Mucosa of rectum (tissue), 2 donors: ENCODE data around the gene AP3M1.
"Not testable (repeated sequence)": the region's sequence is repeated elsewhere in the genome, so short reads cannot be mapped to it uniquely, and the experiment has no call there.

Experiments used
- H3K27ac ChIP-seq, 2 donors: one replicate each; pipeline ENCODE4 v1.7.0; 2013; ENCODE audit warnings: inconsistent platforms in 2 of 2, low read depth in 2 of 2, low read length in 2 of 2
- H3K27me3 ChIP-seq, 2 donors: one replicate each; pipeline ENCODE4 v1.7.0; 2013; ENCODE audit warnings: low read length in 2 of 2; ENCODE audit not compliant: control insufficient read depth in 2 of 2, insufficient read depth in 2 of 2
- H3K36me3 ChIP-seq, 2 donors: one replicate each; pipeline ENCODE4 v1.7.0; 2013; ENCODE audit warnings: low read length in 2 of 2; ENCODE audit not compliant: control insufficient read depth in 2 of 2, insufficient read depth in 2 of 2
- H3K4me1 ChIP-seq, 2 donors: one replicate each; pipeline ENCODE4 v1.7.0; 2013; ENCODE audit warnings: low read length in 2 of 2, mild to moderate bottlenecking in 1 of 2; ENCODE audit not compliant: control insufficient read depth in 2 of 2, insufficient read depth in 2 of 2
- H3K4me3 ChIP-seq, 2 donors: one replicate each; pipeline ENCODE4 v1.7.0; 2013; ENCODE audit warnings: low read length in 2 of 2
- H3K9ac ChIP-seq, 2 donors: one replicate each; pipeline ENCODE4 v1.7.0; 2013; ENCODE audit warnings: low read length in 2 of 2, low read depth in 1 of 2, mild to moderate bottlenecking in 1 of 2
- H3K9me3 ChIP-seq, 2 donors: one replicate each; pipeline ENCODE4 v1.7.0; 2013; ENCODE audit warnings: low read length in 2 of 2; ENCODE audit not compliant: control insufficient read depth in 2 of 2
- donor health status: healthy.
- donor health status: Normal muscosa, but diverticular disease.

Gene AP3M1

GRCh38 chr10:74163319-74164068, 12.9 kb upstream of the AP3M1 start:
- H3K27ac ChIP-seq: no peak overlapping the region

GRCh38 chr10:74160013-74160412, 9.4 kb upstream of the AP3M1 start:
- H3K27ac ChIP-seq: no peak overlapping the region
- H3K9ac ChIP-seq: no peak overlapping the region
- no peaks in the 10 kb centered on the region for H3K9me3 ChIP-seq
- H3K27me3 ChIP-seq: no peaks in the 10 kb centered on the region
- H3K4me1 ChIP-seq: peaks cover 0 to 5% of the 10 kb centered on the region in 2 donors
- no peaks in the 10 kb centered on the region for H3K36me3 ChIP-seq
- H3K4me3 ChIP-seq: no peak overlapping the region

More at GRCh38 chr10:74163319-74164068, 12.9 kb upstream of the AP3M1 start:
- Histone ChIP-seq H3K36me3 (no peaks in the 10 kb centered on the region), H3K9ac (no peak overlapping the region), H3K4me1 (peaks cover 0 to 6% of the 10 kb centered on the region in 2 donors), H3K4me3 (no peak overlapping the region), H3K9me3 (no peaks in the 10 kb centered on the region), H3K27me3 (no peaks in the 10 kb centered on the region)

- H3K27ac ChIP-seq: no peak overlapping the region
- no peak overlapping the region for H3K9ac ChIP-seq
- H3K4me1 ChIP-seq: peaks cover 4 to 5% of the 10 kb centered on the region in 2 donors
Measured at GRCh38 chr10:74156919-74157289, 6.3 kb upstream of the AP3M1 start.

GRCh38 chr10:74153676-74154075, 3.0 kb upstream of the AP3M1 start:
- H3K9ac ChIP-seq: no peak overlapping the region
- peaks cover 6 to 19% of the 10 kb centered on the region in 2 donors for H3K4me1 ChIP-seq
- no peak overlapping the region for H3K27ac ChIP-seq

More at GRCh38 chr10:74156919-74157289, 6.3 kb upstream of the AP3M1 start:
- H3K4me3 ChIP-seq: no peak overlapping the region
- no peaks in the 10 kb centered on the region for H3K9me3 ChIP-seq
- no peaks in the 10 kb centered on the region for H3K36me3 ChIP-seq
- no peaks in the 10 kb centered on the region for H3K27me3 ChIP-seq

GRCh38 chr10:74153123-74153522, 2.5 kb upstream of the AP3M1 start:
- H3K4me3 ChIP-seq: no peak overlapping the region
- H3K4me1 ChIP-seq: peaks cover 6 to 19% of the 10 kb centered on the region in 2 donors
- no peaks in the 10 kb centered on the region for H3K27me3 ChIP-seq
- no peak overlapping the region for H3K27ac ChIP-seq
- H3K36me3 ChIP-seq: no peaks in the 10 kb centered on the region
- H3K9ac ChIP-seq: no peak overlapping the region
- H3K9me3 ChIP-seq: no peaks in the 10 kb centered on the region

More at GRCh38 chr10:74153676-74154075, 3.0 kb upstream of the AP3M1 start:
- Histone ChIP-seq H3K4me3 (no peak overlapping the region), H3K27me3 (no peaks in the 10 kb centered on the region), H3K36me3 (no peaks in the 10 kb centered on the region), H3K9me3 (no peaks in the 10 kb centered on the region)

GRCh38 chr10:74151879-74152722, 1.5 kb upstream of the AP3M1 start:
- Histone ChIP-seq H3K9ac (peak overlapping the region; percentile 90 to 93), H3K27ac (peak overlapping the region; percentile 86 to 94), H3K27me3 (no peaks in the 10 kb centered on the region), H3K4me3 (peak overlapping the region; percentile 94 to 98), H3K36me3 (no peaks in the 10 kb centered on the region), H3K4me1 (peaks cover 6 to 19% of the 10 kb centered on the region in 2 donors), H3K9me3 (no peaks in the 10 kb centered on the region)

- peaks cover 0 to 2% of the 10 kb centered on the region in 2 donors for H3K36me3 ChIP-seq
- H3K9ac ChIP-seq: peak within 1 kb of the TSS; percentile 90 to 93
- no peaks in the 10 kb centered on the region for H3K9me3 ChIP-seq
- no peaks in the 10 kb centered on the region for H3K27me3 ChIP-seq
- H3K27ac ChIP-seq: peak within 1 kb of the TSS; percentile 86 to 94
- peaks cover 6 to 19% of the 10 kb centered on the region in 2 donors for H3K4me1 ChIP-seq
- H3K4me3 ChIP-seq: peak within 1 kb of the TSS; percentile 94 to 98
Measured at GRCh38 chr10:74150990-74151878, 606 bp upstream of the AP3M1 start, which contains the start of gene ADK. TSS of gene ADK (plus strand) at chr10:74151221. CDS start at chr10:74151279, 58 bp downstream.

GRCh38 chr10:74146980-74147379, 3.6 kb downstream of the AP3M1 start:
- H3K4me3 ChIP-seq, H3K36me3 ChIP-seq, H3K9ac ChIP-seq, H3K27me3 ChIP-seq, H3K9me3 ChIP-seq, H3K27ac ChIP-seq: not testable (repeated sequence)
- peaks cover 2 to 15% of the 10 kb centered on the region in 2 donors for H3K4me1 ChIP-seq

GRCh38 chr10:74145133-74145532, 5.5 kb downstream of the AP3M1 start:
- peaks cover 0 to 5% of the 10 kb centered on the region in 2 donors for H3K36me3 ChIP-seq
- H3K9me3 ChIP-seq: no peaks in the 10 kb centered on the region
- no peak overlapping the region for H3K27ac ChIP-seq
- no peaks in the 10 kb centered on the region for H3K27me3 ChIP-seq
- H3K4me3 ChIP-seq: no peak overlapping the region
- H3K9ac ChIP-seq: no peak overlapping the region
- peaks cover 2 to 7% of the 10 kb centered on the region in 2 donors for H3K4me1 ChIP-seq
